Mucosa of rectum (tissue), 2 donors: ENCODE measurements around the gene ABHD16A.
A peak's percentile ranks its signal among the peaks of the same experiment; 100 is the strongest.

ENCODE experiments used
- H3K27ac ChIP-seq, 2 donors: one replicate each; pipeline ENCODE4 v1.7.0; 2013; ENCODE audit warnings: inconsistent platforms in 2 of 2, low read depth in 2 of 2, low read length in 2 of 2
- H3K27me3 ChIP-seq, 2 donors: one replicate each; pipeline ENCODE4 v1.7.0; 2013; ENCODE audit warnings: low read length in 2 of 2; ENCODE audit not compliant: control insufficient read depth in 2 of 2, insufficient read depth in 2 of 2
- H3K36me3 ChIP-seq, 2 donors: one replicate each; pipeline ENCODE4 v1.7.0; 2013; ENCODE audit warnings: low read length in 2 of 2; ENCODE audit not compliant: control insufficient read depth in 2 of 2, insufficient read depth in 2 of 2
- H3K4me1 ChIP-seq, 2 donors: one replicate each; pipeline ENCODE4 v1.7.0; 2013; ENCODE audit warnings: low read length in 2 of 2, mild to moderate bottlenecking in 1 of 2; ENCODE audit not compliant: control insufficient read depth in 2 of 2, insufficient read depth in 2 of 2
- H3K4me3 ChIP-seq, 2 donors: one replicate each; pipeline ENCODE4 v1.7.0; 2013; ENCODE audit warnings: low read length in 2 of 2
- H3K9ac ChIP-seq, 2 donors: one replicate each; pipeline ENCODE4 v1.7.0; 2013; ENCODE audit warnings: low read length in 2 of 2, low read depth in 1 of 2, mild to moderate bottlenecking in 1 of 2
- H3K9me3 ChIP-seq, 2 donors: one replicate each; pipeline ENCODE4 v1.7.0; 2013; ENCODE audit warnings: low read length in 2 of 2; ENCODE audit not compliant: control insufficient read depth in 2 of 2
- donor health status: healthy.
- donor health status: Normal muscosa, but diverticular disease.

ABHD16A gene

GRCh38 chr6:31723980-31724691, 21.0 kb upstream of the ABHD16A start:
- Histone ChIP-seq H3K27me3 (no peaks in the 10 kb centered on the region), H3K9ac (no peak overlapping the region), H3K9me3 (no peaks in the 10 kb centered on the region), H3K4me3 (no peak overlapping the region), H3K27ac (no peak overlapping the region), H3K4me1 (peaks cover 28 to 45% of the 10 kb centered on the region in 2 donors), H3K36me3 (peaks cover 12 to 16% of the 10 kb centered on the region in 2 donors)

GRCh38 chr6:31723245-31723979, 20.3 kb upstream of the ABHD16A start, which contains the start of gene MPIG6B:
Gene MPIG6B, plus strand, starts transcription at chr6:31723373. Its CDS starts 11 bp downstream, at chr6:31723384.
- Histone ChIP-seq H3K27ac (no peak within 1 kb of the TSS), H3K9me3 (no peaks in the 10 kb centered on the region), H3K27me3 (no peaks in the 10 kb centered on the region), H3K4me1 (peaks cover 28 to 45% of the 10 kb centered on the region in 2 donors), H3K4me3 (no peak within 1 kb of the TSS), H3K36me3 (peaks cover 12 to 16% of the 10 kb centered on the region in 2 donors), H3K9ac (no peak within 1 kb of the TSS)

GRCh38 chr6:31722173-31722572, 19.0 kb upstream of the ABHD16A start:
- Histone ChIP-seq H3K27me3 (no peaks in the 10 kb centered on the region), H3K9ac (no peak overlapping the region), H3K36me3 (peaks cover 8 to 10% of the 10 kb centered on the region in 2 donors), H3K4me3 (no peak overlapping the region), H3K9me3 (no peaks in the 10 kb centered on the region), H3K27ac (no peak overlapping the region), H3K4me1 (peaks cover 20 to 45% of the 10 kb centered on the region in 2 donors)

GRCh38 chr6:31721351-31722020, 18.4 kb upstream of the ABHD16A start, which contains the start of gene LY6G6C:
Gene LY6G6C, minus strand, starts transcription at chr6:31721746. Its CDS starts 67 bp downstream, at chr6:31721679.
- Histone ChIP-seq H3K4me3 (no peak within 1 kb of the TSS), H3K9me3 (no peaks in the 10 kb centered on the region), H3K9ac (no peak within 1 kb of the TSS), H3K27me3 (no peaks in the 10 kb centered on the region), H3K4me1 (peaks cover 14 to 39% of the 10 kb centered on the region in 2 donors), H3K27ac (no peak within 1 kb of the TSS), H3K36me3 (peaks cover 3 to 6% of the 10 kb centered on the region in 2 donors)

- H3K4me1 ChIP-seq: peaks cover 11 to 32% of the 10 kb centered on the region in 2 donors
- no peaks in the 10 kb centered on the region for H3K36me3 ChIP-seq
- no peak overlapping the region for H3K27ac ChIP-seq
- H3K9ac ChIP-seq: no peak overlapping the region
- H3K4me3 ChIP-seq: no peak overlapping the region
- H3K9me3 ChIP-seq: no peaks in the 10 kb centered on the region
- no peaks in the 10 kb centered on the region for H3K27me3 ChIP-seq
These were observed 17.2 kb upstream of the ABHD16A start for GRCh38 chr6:31720196-31720770.

GRCh38 chr6:31719001-31719400, 15.9 kb upstream of the ABHD16A start:
- Histone ChIP-seq H3K4me1 (peaks cover 16 to 43% of the 10 kb centered on the region in 2 donors), H3K27ac (peak overlapping the region; percentile 74 to 80), H3K36me3 (no peaks in the 10 kb centered on the region), H3K27me3 (no peaks in the 10 kb centered on the region), H3K9me3 (no peaks in the 10 kb centered on the region), H3K4me3 (no peak overlapping the region), H3K9ac (peak overlapping the region in 1 of 2 donors; percentile 41)

- Histone ChIP-seq H3K27me3 (no peaks in the 10 kb centered on the region), H3K36me3 (no peaks in the 10 kb centered on the region), H3K4me3 (no peak overlapping the region), H3K9ac (no peak overlapping the region), H3K4me1 (peaks cover 21 to 50% of the 10 kb centered on the region in 2 donors), H3K27ac (peak overlapping the region; percentile 74 to 80), H3K9me3 (no peaks in the 10 kb centered on the region)
These were observed 15.1 kb upstream of the ABHD16A start for GRCh38 chr6:31718265-31718664.

- Histone ChIP-seq H3K9me3 (no peaks in the 10 kb centered on the region), H3K27me3 (no peaks in the 10 kb centered on the region), H3K27ac (peak overlapping the region; percentile 49 to 59), H3K36me3 (no peaks in the 10 kb centered on the region), H3K4me1 (peaks cover 21 to 52% of the 10 kb centered on the region in 2 donors), H3K9ac (no peak overlapping the region), H3K4me3 (no peak overlapping the region)
These were observed 14.5 kb upstream of the ABHD16A start for GRCh38 chr6:31717499-31718222.
